ENCODE data around the gene BNIP5.
A peak's percentile ranks its signal among the peaks of the same experiment; 100 is the strongest.
"Not testable (repeated sequence)": the region's sequence is repeated elsewhere in the genome, so short reads cannot be mapped to it uniquely, and the experiment has no call there.

The BNIP5 gene

GRCh38 chr6:36340618-36341454, 4.1 kb upstream of the BNIP5 start:
- no peaks in the 10 kb centered on the region for H3K27me3 ChIP-seq
- no peaks in the 10 kb centered on the region for H3K4me1 ChIP-seq
- peak; percentile 77 for DNase-seq
- peak; percentile 96 for TF ChIP-seq CTCF (IDR thresholded peaks at IDR 0.05; ENCODE audit: low read depth, low read length)
- H3K9me3 ChIP-seq: no peaks in the 10 kb centered on the region
- H3K36me3 ChIP-seq: no peaks in the 10 kb centered on the region
- no peak overlapping the region for H3K4me3 ChIP-seq (ENCODE audit: low read depth, low read length)

GRCh38 chr6:36340306-36340617, 3.6 kb upstream of the BNIP5 start:
- no peak for TF ChIP-seq CTCF (IDR thresholded peaks at IDR 0.05; ENCODE audit: low read depth, low read length)
- no peaks in the 10 kb centered on the region for H3K4me1 ChIP-seq

GRCh38 chr6:36339146-36339545, 2.5 kb upstream of the BNIP5 start:
- H3K9me3 ChIP-seq: no peaks in the 10 kb centered on the region
- no peaks in the 10 kb centered on the region for H3K27me3 ChIP-seq
- no peaks in the 10 kb centered on the region for H3K36me3 ChIP-seq
- no peak for DNase-seq
- no peak for TF ChIP-seq CTCF (IDR thresholded peaks at IDR 0.05; ENCODE audit: low read depth, low read length)
- no peaks in the 10 kb centered on the region for H3K4me1 ChIP-seq
- H3K4me3 ChIP-seq (ENCODE audit: low read depth, low read length): no peak overlapping the region

More at GRCh38 chr6:36340306-36340617, 3.6 kb upstream of the BNIP5 start:
- no peak overlapping the region for H3K4me3 ChIP-seq (ENCODE audit: low read depth, low read length)
- DNase-seq: no peak
- H3K36me3 ChIP-seq: no peaks in the 10 kb centered on the region
- H3K27me3 ChIP-seq: no peaks in the 10 kb centered on the region
- no peaks in the 10 kb centered on the region for H3K9me3 ChIP-seq

GRCh38 chr6:36338223-36338622, 1.5 kb upstream of the BNIP5 start:
- not testable (repeated sequence) for H3K4me3 ChIP-seq (ENCODE audit: low read depth, low read length); H3K36me3 ChIP-seq; DNase-seq; H3K27me3 ChIP-seq; H3K9me3 ChIP-seq; H3K4me1 ChIP-seq

GRCh38 chr6:36337814-36338213, 1.1 kb upstream of the BNIP5 start:
- H3K36me3 ChIP-seq: no peaks in the 10 kb centered on the region
- DNase-seq: no peak
- no peaks in the 10 kb centered on the region for H3K27me3 ChIP-seq
- no peak overlapping the region for H3K4me3 ChIP-seq (ENCODE audit: low read depth, low read length)
- no peaks in the 10 kb centered on the region for H3K4me1 ChIP-seq
- no peaks in the 10 kb centered on the region for H3K9me3 ChIP-seq
- no peak for TF ChIP-seq CTCF (IDR thresholded peaks at IDR 0.05; ENCODE audit: low read depth, low read length)

- no peaks in the 10 kb centered on the region for H3K9me3 ChIP-seq
- no peak overlapping the region for H3K4me3 ChIP-seq (ENCODE audit: low read depth, low read length)
- no peak for DNase-seq
- H3K36me3 ChIP-seq: no peaks in the 10 kb centered on the region
- no peaks in the 10 kb centered on the region for H3K4me1 ChIP-seq
- no peak for TF ChIP-seq CTCF (IDR thresholded peaks at IDR 0.05; ENCODE audit: low read depth, low read length)
- no peaks in the 10 kb centered on the region for H3K27me3 ChIP-seq
Observed at GRCh38 chr6:36336208-36336710, 429 bp downstream of the BNIP5 start.
